Measurements from ENCODE around the gene ITPRIPL1.
A peak's percentile ranks its signal among the peaks of the same experiment; 100 is the strongest.

ITPRIPL1 gene

GRCh38 chr2:96325884-96326255 lies 753 bp downstream of the ITPRIPL1 start:
- Histone ChIP-seq H3K9me3 (ENCODE audit: low read length) (no peaks in the 10 kb centered on the region), H3K36me3 (ENCODE audit: insufficient read depth, low read length) (peaks cover 39% of the 10 kb centered on the region), H2AFZ (ENCODE audit: low read length) (no peak overlapping the region), H3F3A (ENCODE audit: insufficient read depth, low read length) (no peaks in the 10 kb centered on the region), H3K4me1 (ENCODE audit: insufficient read depth, low read length, severe bottlenecking) (peaks cover 35% of the 10 kb centered on the region), H3K4me3 (ENCODE audit: low read depth, low read length, poor library complexity, severe bottlenecking) (peak overlapping the region; percentile 81), H3K79me2 (ENCODE audit: insufficient read depth, low read length) (0 out of 2 replicates have a peak, but pooled peaks cover 4% of the 10 kb centered on the region), H3K9ac (ENCODE audit: low read length) (peak overlapping the region; percentile 73), H3K9me2 (ENCODE audit: low read depth, low read length) (no peaks in the 10 kb centered on the region), H3K27ac (ENCODE audit: low read depth, low read length, poor library complexity, severe bottlenecking) (peak overlapping the region; percentile 45), H4K20me1 (ENCODE audit: insufficient read depth, low read length) (no peaks in the 10 kb centered on the region), H3K27me3 (ENCODE audit: insufficient read depth, low read length) (no peaks in the 10 kb centered on the region), H3K4me2 (ENCODE audit: low read length) (peak overlapping the region; percentile 79)
- TF ChIP-seq EZH2 (IDR thresholded peaks at IDR 0.05; ENCODE audit: borderline replicate concordance, low read length) = no peak
- TF ChIP-seq, protein P1, sequence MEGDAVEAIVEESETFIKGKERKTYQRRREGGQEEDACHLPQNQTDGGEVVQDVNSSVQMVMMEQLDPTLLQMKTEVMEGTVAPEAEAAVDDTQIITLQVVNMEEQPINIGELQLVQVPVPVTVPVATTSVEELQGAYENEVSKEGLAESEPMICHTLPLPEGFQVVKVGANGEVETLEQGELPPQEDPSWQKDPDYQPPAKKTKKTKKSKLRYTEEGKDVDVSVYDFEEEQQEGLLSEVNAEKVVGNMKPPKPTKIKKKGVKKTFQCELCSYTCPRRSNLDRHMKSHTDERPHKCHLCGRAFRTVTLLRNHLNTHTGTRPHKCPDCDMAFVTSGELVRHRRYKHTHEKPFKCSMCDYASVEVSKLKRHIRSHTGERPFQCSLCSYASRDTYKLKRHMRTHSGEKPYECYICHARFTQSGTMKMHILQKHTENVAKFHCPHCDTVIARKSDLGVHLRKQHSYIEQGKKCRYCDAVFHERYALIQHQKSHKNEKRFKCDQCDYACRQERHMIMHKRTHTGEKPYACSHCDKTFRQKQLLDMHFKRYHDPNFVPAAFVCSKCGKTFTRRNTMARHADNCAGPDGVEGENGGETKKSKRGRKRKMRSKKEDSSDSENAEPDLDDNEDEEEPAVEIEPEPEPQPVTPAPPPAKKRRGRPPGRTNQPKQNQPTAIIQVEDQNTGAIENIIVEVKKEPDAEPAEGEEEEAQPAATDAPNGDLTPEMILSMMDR (IDR thresholded peaks at IDR 0.05; ENCODE audit: low read length) = no peak

DNA sequence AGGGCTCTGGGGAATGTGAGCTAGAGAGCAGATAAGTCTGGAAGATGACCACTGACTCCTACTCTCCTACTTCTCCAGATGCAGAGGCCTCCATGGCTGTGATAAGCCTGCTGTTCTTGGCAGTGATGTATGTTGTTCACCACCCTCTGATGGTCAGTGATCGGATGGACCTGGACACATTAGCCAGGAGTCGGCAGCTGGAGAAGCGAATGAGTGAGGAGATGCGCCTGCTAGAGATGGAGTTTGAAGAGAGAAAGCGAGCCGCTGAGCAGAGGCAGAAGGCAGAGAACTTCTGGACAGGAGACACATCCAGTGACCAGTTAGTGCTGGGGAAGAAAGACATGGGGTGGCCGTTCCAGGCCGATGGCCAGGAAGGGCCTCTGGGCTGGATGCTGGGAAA lies 1.4 kb downstream of the ITPRIPL1 start:
- H4K20me1 ChIP-seq (ENCODE audit: insufficient read depth, low read length) = no peaks in the 10 kb centered on the region
- H3K79me2 ChIP-seq (ENCODE audit: insufficient read depth, low read length) = 0 out of 2 replicates have a peak, but pooled peaks cover 4% of the 10 kb centered on the region
- H3K9me3 ChIP-seq (ENCODE audit: low read length) = no peaks in the 10 kb centered on the region
- H3K36me3 ChIP-seq (ENCODE audit: insufficient read depth, low read length) = peaks cover 39% of the 10 kb centered on the region
- peak overlapping the region; percentile 45 for H3K27ac ChIP-seq (ENCODE audit: low read depth, low read length, poor library complexity, severe bottlenecking)
- no peak overlapping the region for H2AFZ ChIP-seq (ENCODE audit: low read length)
- peak overlapping the region; percentile 73 for H3K9ac ChIP-seq (ENCODE audit: low read length)
- no peak for TF ChIP-seq EZH2 (IDR thresholded peaks at IDR 0.05; ENCODE audit: borderline replicate concordance, low read length)
- H3K9me2 ChIP-seq (ENCODE audit: low read depth, low read length) = no peaks in the 10 kb centered on the region
- H3K4me2 ChIP-seq (ENCODE audit: low read length) = peak overlapping the region; percentile 79
- H3F3A ChIP-seq (ENCODE audit: insufficient read depth, low read length) = no peaks in the 10 kb centered on the region
- no peaks in the 10 kb centered on the region for H3K27me3 ChIP-seq (ENCODE audit: insufficient read depth, low read length)
- H3K4me3 ChIP-seq (ENCODE audit: low read depth, low read length, poor library complexity, severe bottlenecking) = peak overlapping the region; percentile 81
- peaks cover 34% of the 10 kb centered on the region for H3K4me1 ChIP-seq (ENCODE audit: insufficient read depth, low read length, severe bottlenecking)

- no peak overlapping the region for H3K27ac ChIP-seq (ENCODE audit: low read depth, low read length, poor library complexity, severe bottlenecking)
- H3K36me3 ChIP-seq (ENCODE audit: insufficient read depth, low read length) = peaks cover 39% of the 10 kb centered on the region
- 0 out of 2 replicates have a peak, but pooled peaks cover 4% of the 10 kb centered on the region for H3K79me2 ChIP-seq (ENCODE audit: insufficient read depth, low read length)
- H4K20me1 ChIP-seq (ENCODE audit: insufficient read depth, low read length) = no peaks in the 10 kb centered on the region
- H3K9me2 ChIP-seq (ENCODE audit: low read depth, low read length) = no peaks in the 10 kb centered on the region
- no peak overlapping the region for H2AFZ ChIP-seq (ENCODE audit: low read length)
- H3K4me1 ChIP-seq (ENCODE audit: insufficient read depth, low read length, severe bottlenecking) = peaks cover 31% of the 10 kb centered on the region
- TF ChIP-seq, protein P1 (IDR thresholded peaks at IDR 0.05; ENCODE audit: low read length) = no peak
- TF ChIP-seq EZH2 (IDR thresholded peaks at IDR 0.05; ENCODE audit: borderline replicate concordance, low read length) = no peak
- H3K9ac ChIP-seq (ENCODE audit: low read length) = no peak overlapping the region
- no peak overlapping the region for H3K4me3 ChIP-seq (ENCODE audit: low read depth, low read length, poor library complexity, severe bottlenecking)
- no peak overlapping the region for H3K4me2 ChIP-seq (ENCODE audit: low read length)
- no peaks in the 10 kb centered on the region for H3K27me3 ChIP-seq (ENCODE audit: insufficient read depth, low read length)
- no peaks in the 10 kb centered on the region for H3K9me3 ChIP-seq (ENCODE audit: low read length)
- no peaks in the 10 kb centered on the region for H3F3A ChIP-seq (ENCODE audit: insufficient read depth, low read length)
Measured at GRCh38 chr2:96326990-96327820, 2.1 kb downstream of the ITPRIPL1 start.
